Measurements from ENCODE around the gene GMDS.

The GMDS gene

DNA sequence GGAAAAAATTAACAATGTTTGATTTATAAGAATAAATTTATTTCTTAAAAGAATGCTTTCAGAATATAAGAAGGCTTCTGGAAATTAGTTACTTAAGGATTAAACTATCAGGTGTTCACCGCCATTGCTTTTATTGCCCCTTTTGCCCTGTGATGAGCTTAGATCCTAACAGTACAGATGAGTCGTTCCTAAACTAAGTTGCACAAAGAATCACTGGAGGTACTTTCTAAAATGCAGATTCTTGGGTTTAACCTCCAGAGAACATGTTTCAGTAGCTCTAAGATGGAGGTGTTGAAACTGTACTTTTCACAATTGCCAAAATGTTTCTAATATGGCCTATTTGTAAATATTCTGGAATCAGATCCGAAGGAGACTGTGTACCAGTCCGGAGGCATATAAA is 211.9 kb downstream of the GMDS start:
- no peak for DNase-seq

DNA sequence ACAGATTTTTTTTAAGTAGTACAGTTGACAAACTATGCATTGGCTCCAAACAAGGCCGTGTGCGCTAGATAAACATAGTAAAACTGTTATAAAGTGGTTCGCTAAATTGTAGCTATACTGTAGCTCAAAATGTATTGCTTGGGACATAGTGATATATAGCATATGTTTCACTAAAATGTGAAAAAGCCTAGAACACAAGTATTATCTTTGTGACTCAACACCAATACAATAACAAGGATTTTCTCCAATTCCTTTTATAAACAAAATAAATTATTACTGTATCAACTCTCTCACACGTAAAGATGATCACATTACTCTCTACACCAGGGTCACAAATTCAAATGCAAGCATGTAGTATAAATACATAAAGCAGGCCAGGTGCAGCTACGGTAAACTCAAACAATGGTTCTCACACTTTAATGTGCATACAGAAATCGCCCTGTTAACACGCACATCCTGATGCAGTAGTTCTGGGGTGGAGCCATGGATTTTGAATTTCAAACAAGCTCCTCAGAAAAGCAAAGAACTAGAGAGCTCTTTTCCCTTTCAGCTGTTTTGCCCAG is 214.6 kb downstream of the GMDS start:
- no peak for DNase-seq

GRCh38 chr6:2029952-2030351 is 215.5 kb downstream of the GMDS start:
- no peak for DNase-seq

- no peak for DNase-seq
Measured at GRCh38 chr6:2029130-2029794, 216.1 kb downstream of the GMDS start.

GRCh38 chr6:2028457-2029038 is 216.9 kb downstream of the GMDS start:
- no peak for DNase-seq

DNA sequence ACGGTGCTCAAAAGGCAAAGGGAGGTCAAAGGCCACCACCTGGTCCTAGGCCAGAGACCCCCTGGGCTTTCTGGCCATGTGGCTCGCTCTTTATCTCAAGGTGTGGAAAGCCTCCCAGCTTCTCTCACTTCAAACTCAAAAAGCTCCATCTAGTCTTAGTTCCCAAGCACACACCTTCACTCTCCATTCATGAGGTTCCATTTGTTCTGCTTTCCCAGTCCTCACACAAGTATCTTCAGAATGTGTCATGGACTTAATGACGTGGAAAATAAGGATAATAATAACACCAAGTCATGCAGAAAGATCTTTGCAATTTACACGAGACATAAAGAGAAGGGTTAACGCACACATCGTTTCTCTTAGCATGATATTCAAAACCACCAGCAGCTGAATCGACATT is 219.3 kb downstream of the GMDS start:
- no peak for DNase-seq

GRCh38 chr6:2021713-2022125 is 223.7 kb downstream of the GMDS start:
- DNase-seq, result no peak

DNA sequence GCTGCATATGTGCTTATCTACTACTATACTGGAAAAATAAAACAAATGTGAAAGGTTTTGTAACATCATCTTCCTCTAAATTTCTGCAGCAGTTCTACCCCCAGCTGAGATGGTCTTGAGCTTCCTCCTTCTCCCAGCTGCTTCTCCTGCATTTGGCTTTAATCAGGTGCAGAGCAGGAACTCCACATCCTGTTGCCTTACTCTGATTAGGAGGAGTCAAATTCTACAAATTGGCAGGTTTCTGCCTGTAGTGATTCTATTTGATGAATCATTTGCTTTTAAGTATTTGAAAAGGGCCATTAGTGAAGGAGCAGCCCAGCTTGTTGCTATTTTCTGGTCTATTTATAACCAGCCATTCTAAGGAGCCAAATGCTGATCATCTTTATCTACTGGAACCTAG is 224.5 kb downstream of the GMDS start:
- DNase-seq, result no peak

GRCh38 chr6:2019051-2019450 is 226.4 kb downstream of the GMDS start:
- DNase-seq, result no peak

DNA sequence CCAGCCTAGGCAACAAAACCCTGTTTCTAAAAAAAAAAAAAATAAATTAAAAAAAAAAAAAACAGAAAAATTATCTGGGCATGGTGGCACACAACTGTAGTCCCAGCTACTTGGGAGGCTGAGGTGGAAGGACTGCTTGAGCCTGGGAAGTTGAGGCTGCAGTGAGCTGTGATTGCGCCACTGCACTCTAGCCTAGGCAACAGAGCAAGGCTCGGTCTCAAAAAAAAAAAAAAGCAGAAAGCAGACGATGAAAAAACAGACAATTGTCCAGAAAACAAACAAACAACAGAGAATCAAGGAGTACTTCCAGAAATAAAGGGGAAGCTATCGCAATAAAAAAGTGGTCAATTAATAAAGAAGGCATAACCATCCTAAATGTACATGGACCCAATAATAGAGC is 229.4 kb downstream of the GMDS start:
- no peak for DNase-seq

- DNase-seq, result no peak
Measured at GRCh38 chr6:2008383-2008976, 236.9 kb downstream of the GMDS start.

GRCh38 chr6:2007165-2007564 is 238.2 kb downstream of the GMDS start:
- no peak for DNase-seq

GRCh38 chr6:2004888-2005287 is 240.5 kb downstream of the GMDS start:
- DNase-seq, result no peak

DNA sequence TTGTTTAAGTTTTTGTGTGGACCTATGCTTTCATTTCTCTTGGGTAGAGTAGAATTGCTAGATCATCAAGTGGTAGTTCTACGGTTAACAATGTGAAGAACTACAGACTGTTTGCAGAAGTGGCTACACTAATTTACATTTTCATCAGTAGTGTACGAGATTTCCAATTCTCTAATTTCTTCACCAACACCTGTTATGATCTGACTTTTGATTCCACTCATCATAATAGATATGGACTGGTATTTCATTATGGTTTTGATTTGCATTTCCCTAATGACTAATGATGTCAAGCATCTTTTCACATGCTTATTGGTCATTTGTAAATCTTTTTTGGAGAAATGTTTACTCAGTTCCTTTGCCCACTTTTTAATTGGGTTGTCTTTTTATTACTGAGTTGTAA is 244.4 kb downstream of the GMDS start:
- DNase-seq, result no peak

DNA sequence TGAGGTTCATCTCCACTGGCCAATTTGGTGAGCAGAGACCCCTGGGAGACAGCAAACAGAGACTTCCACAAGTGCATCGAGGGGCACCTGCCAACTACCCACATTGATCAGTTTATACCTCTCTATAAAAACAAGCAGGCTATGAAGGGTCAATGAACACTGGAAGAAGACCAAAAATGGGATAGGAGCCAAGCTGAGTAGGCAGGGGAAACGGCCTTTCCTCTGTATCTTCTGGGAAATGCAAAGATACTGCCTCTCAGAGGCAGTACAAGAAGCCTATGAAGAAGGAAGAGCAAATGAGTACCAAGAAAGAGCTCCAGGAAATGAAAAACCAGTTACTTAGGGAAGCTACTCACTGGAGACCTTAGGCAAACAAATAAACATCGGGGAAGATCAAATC is 247.7 kb downstream of the GMDS start:
- no peak for DNase-seq

DNA sequence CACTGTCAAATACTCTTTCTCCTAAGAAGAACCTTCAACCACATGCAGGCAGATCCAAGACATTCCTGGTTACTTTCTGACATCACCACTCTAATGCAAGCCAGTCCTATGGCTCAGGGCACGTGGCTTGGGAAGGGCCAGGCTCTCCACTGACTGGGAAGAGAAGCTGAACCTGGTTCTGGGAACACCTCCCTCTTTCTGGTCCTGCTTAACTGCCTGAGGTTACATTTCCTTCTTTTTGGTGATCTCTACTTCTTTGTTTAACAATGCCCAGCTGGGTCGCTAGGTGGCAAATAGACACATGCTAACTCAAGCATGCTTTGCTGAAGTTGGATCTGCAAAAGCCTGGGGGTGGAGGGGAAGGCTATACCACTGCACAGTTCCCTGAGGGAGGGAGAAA is 249.8 kb downstream of the GMDS start:
- DNase-seq, result no peak

GRCh38 chr6:1993042-1993441 is 252.4 kb downstream of the GMDS start:
- no peak for DNase-seq

DNA sequence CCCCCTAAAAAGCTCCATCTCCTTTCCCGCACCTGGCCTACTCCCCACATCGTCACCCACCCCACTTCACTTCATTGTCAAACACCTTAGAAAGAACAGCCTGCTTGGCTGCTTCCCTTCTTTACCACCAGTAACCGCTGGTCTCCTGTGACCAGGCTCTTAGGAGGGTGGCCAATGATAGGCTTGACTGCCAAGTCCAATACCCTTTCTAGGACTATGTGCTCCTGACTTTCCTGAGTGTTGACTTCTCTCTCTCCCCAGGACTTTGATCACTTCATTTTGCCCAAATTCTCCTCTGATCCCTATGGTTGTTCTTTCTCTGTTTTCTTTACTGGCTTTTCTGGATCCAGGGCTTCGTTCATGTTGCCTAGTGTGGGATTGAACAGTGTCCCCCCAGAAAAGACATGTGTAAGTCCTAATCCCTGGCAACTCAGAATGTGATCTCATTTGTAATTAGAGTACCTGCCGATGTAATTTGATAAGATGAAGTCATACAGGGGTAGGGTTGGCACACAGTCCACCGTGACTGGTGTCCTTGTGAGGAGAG is 254.0 kb downstream of the GMDS start:
- no peak for DNase-seq

GRCh38 chr6:1988843-1989242 is 256.6 kb downstream of the GMDS start:
- DNase-seq, result no peak

DNA sequence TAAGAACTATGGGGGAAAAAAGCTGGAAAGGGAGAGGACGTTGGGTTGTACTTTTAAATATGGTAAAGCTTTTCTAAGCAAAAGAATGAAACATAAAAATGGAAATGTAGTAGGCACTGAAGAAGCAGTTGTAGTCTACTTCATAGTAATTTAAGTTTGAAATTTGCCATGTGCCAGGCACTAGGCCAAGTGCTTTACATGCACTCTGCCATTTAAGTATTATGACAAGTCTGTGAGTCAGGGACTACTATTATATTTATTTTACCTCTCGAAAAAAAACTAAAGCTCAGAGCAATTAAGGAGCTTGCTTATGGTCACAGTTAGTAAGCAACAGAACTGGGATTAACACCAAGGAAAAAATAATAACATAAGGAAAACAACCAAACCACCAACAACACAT is 257.8 kb downstream of the GMDS start:
- DNase-seq, result no peak

DNA sequence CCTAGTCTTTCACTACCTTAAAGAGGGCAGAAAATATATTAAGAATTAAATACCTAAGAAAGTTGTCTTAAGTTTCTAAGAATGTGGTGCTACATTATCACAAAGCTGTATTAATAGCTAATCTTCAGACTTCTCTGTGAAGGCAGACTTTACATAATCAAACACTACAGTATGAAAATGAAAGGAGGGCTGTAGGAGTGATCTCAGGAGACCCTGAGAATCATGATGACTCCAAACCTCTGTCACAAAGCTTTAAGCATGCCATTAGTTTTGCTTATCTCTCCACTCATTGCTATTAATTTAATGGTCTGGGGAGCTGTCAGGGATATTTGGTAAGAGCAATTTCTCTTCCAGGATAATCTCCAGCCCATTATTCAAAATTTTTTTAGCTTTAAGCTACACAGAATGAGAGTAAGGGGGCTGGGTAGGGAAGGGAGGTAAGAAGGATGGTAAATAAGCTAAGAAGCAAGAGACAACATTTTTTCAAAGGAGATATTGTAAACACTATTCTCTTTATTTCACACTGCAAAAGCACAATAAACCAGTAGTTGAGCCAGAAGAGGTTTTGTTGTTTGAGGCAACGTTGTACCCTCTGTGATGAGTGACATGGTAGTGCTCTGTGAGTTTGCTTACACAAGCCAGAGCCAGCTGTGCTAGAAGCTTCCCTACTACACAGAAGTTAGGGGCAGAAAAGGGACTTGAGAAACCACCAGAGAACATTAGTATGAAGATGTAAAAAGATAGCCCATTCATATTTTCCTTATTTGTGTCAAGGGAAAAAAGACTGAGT is 258.8 kb downstream of the GMDS start:
- no peak for DNase-seq

DNA sequence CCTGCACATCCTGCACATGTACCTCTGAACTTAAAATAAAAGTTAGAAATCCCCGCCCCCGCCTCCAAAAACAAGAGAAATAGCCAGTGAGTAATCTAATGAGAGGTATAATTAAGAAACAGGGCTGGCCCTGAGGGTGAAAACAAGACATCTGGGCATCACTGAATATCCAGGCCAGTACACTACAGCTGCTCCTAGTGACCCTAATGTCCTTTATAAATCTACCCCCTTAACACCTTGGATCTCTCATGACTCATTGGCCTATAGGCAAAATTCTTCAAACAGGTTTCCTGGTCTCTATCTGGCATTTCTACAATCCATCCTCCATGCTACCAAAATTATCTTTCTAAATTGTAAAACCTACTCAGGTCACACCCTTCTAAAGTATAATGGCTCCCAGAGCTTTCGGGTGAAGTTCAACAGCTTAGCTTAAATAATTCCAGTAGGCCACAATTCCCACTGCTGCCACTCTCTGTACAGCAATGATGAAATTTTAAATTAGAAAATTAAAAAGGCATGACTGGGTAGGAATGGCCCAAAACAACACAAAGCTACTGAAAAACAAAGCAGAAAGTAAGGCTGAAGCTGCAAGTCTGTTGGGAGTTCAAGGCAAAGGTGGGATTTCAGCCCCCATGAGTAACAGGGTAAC is 260.9 kb downstream of the GMDS start:
- DNase-seq, result no peak

DNA sequence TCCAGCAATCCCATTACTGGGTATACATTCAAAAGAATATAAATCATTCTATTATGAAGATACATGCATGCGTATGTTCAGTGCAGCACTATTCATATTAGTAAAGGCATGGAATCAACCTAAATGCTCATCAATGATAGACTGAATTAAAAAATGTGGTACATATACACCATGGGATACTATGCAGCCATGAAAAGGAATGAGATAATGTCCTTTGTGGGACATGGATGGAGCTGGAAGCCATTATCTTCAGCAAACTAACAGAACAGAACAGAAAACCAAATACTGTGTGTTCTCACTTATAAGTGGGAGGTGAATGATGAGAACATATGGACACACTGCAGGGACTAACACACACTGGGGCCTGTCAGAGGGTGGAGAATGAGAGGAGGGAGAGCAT is 261.6 kb downstream of the GMDS start:
- no peak for DNase-seq

Measured in activated CD8-positive, alpha-beta memory T cell treated with anti-CD3 and anti-CD28 coated beads for 24 hours (primary cell).